Pericardium fibroblast (primary cell): ENCODE data around the gene NPW. TPM values are rescaled to one million over a fixed set of nuclear protein-coding genes. Genes with fewer than 3 reads are reported as not detected.

Experiments used
- total RNA-seq: library from RNA; depleted of rRNA; stranded (reverse); fragments of >200 nt; gene quantifications from 2 replicates; pipeline ENCODE4 v1.2.3, GENCODE V29; 2015

Gene NPW
- total RNA-seq, result 1.6 and 8.7 TPM in 2 replicates

GRCh38 chr16:2019518-2019920 is at the start of gene NPW:
TSS of gene NPW (plus strand) at chr16:2019785.

GRCh38 chr16:1971796-1972489 is 47.6 kb upstream of the NPW start, which contains the start of gene TBL3:
TSS of gene TBL3 (plus strand) at chr16:1972053. CDS start at chr16:1972165, 112 bp downstream.

GRCh38 chr16:1981398-1981836 is 38.2 kb upstream of the NPW start, which contains the start of gene NOXO1:
TSS of gene NOXO1 (minus strand) at chr16:1981469. CDS start at chr16:1981179, 290 bp downstream.

GRCh38 chr16:1983544-1984346 is 35.8 kb upstream of the NPW start, which contains the start of gene GFER:
TSS of gene GFER (plus strand) at chr16:1984193. CDS start at chr16:1984219, 26 bp downstream.

GRCh38 chr16:1989209-1990100 is 30.1 kb upstream of the NPW start, which contains the start of gene SYNGR3:
TSS of gene SYNGR3 (plus strand) at chr16:1989970. CDS start at chr16:1990103, 133 bp downstream.

GRCh38 chr16:2009791-2010510 is 9.6 kb upstream of the NPW start, which contains the start of gene ZNF598:
TSS of gene ZNF598 (minus strand) at chr16:2009821.

GRCh38 chr16:2026461-2027023 is 7.0 kb downstream of the NPW start, which contains the start of gene NHERF2:
TSS of gene NHERF2 (plus strand) at chr16:2026902. CDS start at chr16:2027006, 104 bp downstream.

GRCh38 chr16:2047330-2048115 is 27.9 kb downstream of the NPW start, which contains the start of the genes NTHL1 and TSC2:
TSS of gene NTHL1 (minus strand) at chr16:2047834. CDS start at chr16:2047823, 11 bp downstream.
TSS of gene TSC2 (plus strand) at chr16:2047985. CDS start at chr16:2048616, 631 bp downstream.

Other genes with a start within 250 kb of the NPW start
- gene NME3, start 248.2 kb upstream of the NPW start, total RNA-seq, result 89.0 and 91.8 TPM in 2 replicates
- gene EME2, start 247.0 kb upstream of the NPW start, total RNA-seq, result 3.9 and 11.9 TPM in 2 replicates
- gene MRPS34, start 246.7 kb upstream of the NPW start, total RNA-seq, result 85.5 and 88.4 TPM in 2 replicates
- gene SPSB3, start 237.2 kb upstream of the NPW start, total RNA-seq, result 35.9 and 42.5 TPM in 2 replicates
- gene NUBP2, start 236.8 kb upstream of the NPW start, total RNA-seq, result 87.6 and 105 TPM in 2 replicates
- gene IGFALS, start 226.1 kb upstream of the NPW start, total RNA-seq, result not detected in 2 replicates
- gene HAGH, start 193.0 kb upstream of the NPW start, total RNA-seq, result 16.1 and 36.5 TPM in 2 replicates
- 32.1 and 32.4 TPM in 2 replicates for gene FAHD1, start 192.6 kb upstream of the NPW start, total RNA-seq
- gene MEIOB, start 147.6 kb upstream of the NPW start, total RNA-seq, result 0.34 TPM in 1 of 2 replicates, not detected in the other
- 0.12 and 0.34 TPM in 2 replicates for gene HS3ST6, start 101.4 kb upstream of the NPW start, total RNA-seq
- 8.9 and 9.4 TPM in 2 replicates for gene MSRB1, start 76.6 kb upstream of the NPW start, total RNA-seq
- gene RPL3L, start 65.1 kb upstream of the NPW start, total RNA-seq, result not detected in 2 replicates
- 234 and 254 TPM in 2 replicates for gene NDUFB10, start 60.2 kb upstream of the NPW start, total RNA-seq
- 4,233 and 5,666 TPM in 2 replicates for gene RPS2, start 55.0 kb upstream of the NPW start, total RNA-seq
- not detected in 2 replicates for gene RNF151, start 52.9 kb upstream of the NPW start, total RNA-seq
- gene TBL3, start 47.7 kb upstream of the NPW start, total RNA-seq, result 27.9 and 35.8 TPM in 2 replicates
- gene NOXO1, start 38.3 kb upstream of the NPW start, total RNA-seq, result 2.1 TPM in 1 of 2 replicates, not detected in the other
- gene GFER, start 35.6 kb upstream of the NPW start, total RNA-seq, result 11.4 and 28.1 TPM in 2 replicates
- 1.3 and 1.4 TPM in 2 replicates for gene SYNGR3, start 29.8 kb upstream of the NPW start, total RNA-seq
- 31.0 and 49.6 TPM in 2 replicates for gene ZNF598, start 10.0 kb upstream of the NPW start, total RNA-seq
- 19.3 and 52.7 TPM in 2 replicates for gene NHERF2, start 7.1 kb downstream of the NPW start, total RNA-seq
- 19.2 and 23.6 TPM in 2 replicates for gene NTHL1, start 28.0 kb downstream of the NPW start, total RNA-seq
- gene TSC2, start 28.2 kb downstream of the NPW start, total RNA-seq, result 33.6 and 45.9 TPM in 2 replicates
- 177 and 192 TPM in 2 replicates for gene PKD1, start 116.1 kb downstream of the NPW start, total RNA-seq
- 1.9 TPM in 1 of 2 replicates, not detected in the other for gene RAB26, start 128.8 kb downstream of the NPW start, total RNA-seq
- 59.3 and 62.7 TPM in 2 replicates for gene TRAF7, start 136.0 kb downstream of the NPW start, total RNA-seq
- gene CASKIN1, start 176.8 kb downstream of the NPW start, total RNA-seq, result under 0.01 and 1.0 TPM in 2 replicates
- 76.2 and 97.6 TPM in 2 replicates for gene MLST8, start 185.7 kb downstream of the NPW start, total RNA-seq
- gene BRICD5, start 191.1 kb downstream of the NPW start, total RNA-seq, result 0.09 and 0.70 TPM in 2 replicates
- gene PGP, start 195.1 kb downstream of the NPW start, total RNA-seq, result 9.9 and 15.4 TPM in 2 replicates
- gene E4F1, start 203.8 kb downstream of the NPW start, total RNA-seq, result 22.1 and 25.4 TPM in 2 replicates
- gene DNASE1L2, start 216.7 kb downstream of the NPW start, total RNA-seq, result 0.26 TPM in 1 of 2 replicates, not detected in the other
- gene ECI1, start 231.8 kb downstream of the NPW start, total RNA-seq, result 89.5 and 90.8 TPM in 2 replicates
- gene RNPS1, start 248.3 kb downstream of the NPW start, total RNA-seq, result 97.6 and 141 TPM in 2 replicates